Peyer's patch (tissue), 4 donors: ENCODE results near the gene CS.

Source experiments
- POLR2A ChIP-seq, 2 donors: fragments of 450-650 bp; IDR thresholded peaks; one replicate each; pipeline ENCODE4 v1.5.1; 2017; ENCODE audit warnings: antibody characterized with exemption in 2 of 2, mild to moderate bottlenecking in 2 of 2, moderate library complexity in 2 of 2
- TF ChIP-seq, protein P1 (sequence below), 6 experiments: fragments of 450-650 bp in 4 of 6; fragments of 200-600 bp in 2 of 6; sonication (generic) in 1 of 6; IDR thresholded peaks; one replicate each; pipeline ENCODE4 v1.5.1; 2017 to 2019; ENCODE audit warnings: antibody characterized with exemption in 6 of 6, mild to moderate bottlenecking in 3 of 6, moderate library complexity in 1 of 6

DNA sequence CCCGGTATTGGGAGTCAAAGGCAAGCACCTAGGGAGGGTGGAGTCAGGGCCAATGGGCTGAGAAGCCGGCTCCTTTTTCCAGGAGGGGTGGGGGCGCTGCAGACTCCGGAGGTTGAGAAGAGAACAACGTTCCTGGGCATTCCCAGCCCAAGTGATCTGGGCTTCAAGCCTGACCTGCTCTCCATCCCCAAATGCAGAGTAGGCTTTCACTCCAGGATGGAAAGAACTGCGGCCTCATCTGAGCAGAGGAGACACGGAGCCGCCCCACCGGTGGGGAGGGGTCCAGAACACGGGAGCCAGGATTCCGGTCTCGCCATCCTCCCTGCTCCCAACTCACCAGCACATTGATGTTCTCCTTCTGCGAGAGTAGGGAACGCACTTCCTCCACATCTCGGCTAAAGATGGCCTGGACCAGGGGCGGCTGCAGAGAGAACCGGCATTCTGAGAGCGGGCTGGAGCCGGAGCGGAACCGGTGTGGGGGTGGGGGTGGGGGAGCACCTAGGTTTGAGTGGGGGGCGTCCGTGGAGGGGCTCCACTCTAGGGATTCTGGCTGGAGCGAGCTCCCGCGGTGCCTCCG lies 42.6 kb downstream of the CS start:
- TF ChIP-seq, protein P1, sequence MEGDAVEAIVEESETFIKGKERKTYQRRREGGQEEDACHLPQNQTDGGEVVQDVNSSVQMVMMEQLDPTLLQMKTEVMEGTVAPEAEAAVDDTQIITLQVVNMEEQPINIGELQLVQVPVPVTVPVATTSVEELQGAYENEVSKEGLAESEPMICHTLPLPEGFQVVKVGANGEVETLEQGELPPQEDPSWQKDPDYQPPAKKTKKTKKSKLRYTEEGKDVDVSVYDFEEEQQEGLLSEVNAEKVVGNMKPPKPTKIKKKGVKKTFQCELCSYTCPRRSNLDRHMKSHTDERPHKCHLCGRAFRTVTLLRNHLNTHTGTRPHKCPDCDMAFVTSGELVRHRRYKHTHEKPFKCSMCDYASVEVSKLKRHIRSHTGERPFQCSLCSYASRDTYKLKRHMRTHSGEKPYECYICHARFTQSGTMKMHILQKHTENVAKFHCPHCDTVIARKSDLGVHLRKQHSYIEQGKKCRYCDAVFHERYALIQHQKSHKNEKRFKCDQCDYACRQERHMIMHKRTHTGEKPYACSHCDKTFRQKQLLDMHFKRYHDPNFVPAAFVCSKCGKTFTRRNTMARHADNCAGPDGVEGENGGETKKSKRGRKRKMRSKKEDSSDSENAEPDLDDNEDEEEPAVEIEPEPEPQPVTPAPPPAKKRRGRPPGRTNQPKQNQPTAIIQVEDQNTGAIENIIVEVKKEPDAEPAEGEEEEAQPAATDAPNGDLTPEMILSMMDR (IDR thresholded peaks at IDR 0.05): no peak
- TF ChIP-seq POLR2A (IDR thresholded peaks at IDR 0.05): no peak
